GM06990 (cell line): ENCODE data around the gene PPTC7.

Experiments
- DNase-seq: peaks from one replicate; pipeline ENCODE4 v3.0.0-alpha.2; 2011; ENCODE audit not compliant: insufficient read length; ENCODE audit errors: extremely low read depth
- H3K27me3 ChIP-seq: replicated peaks from 2 replicates; pipeline ENCODE4 v1.6.0; 2011; ENCODE audit warnings: low read length; ENCODE audit not compliant: control insufficient read depth, insufficient read depth
- H3K36me3 ChIP-seq: 2 replicates; pipeline ENCODE4 v1.5.1; 2011; ENCODE audit warnings: low read length; ENCODE audit not compliant: control insufficient read depth, insufficient read depth
- H3K4me3 ChIP-seq: replicated peaks from 2 replicates; pipeline ENCODE4 v1.5.1; 2011; ENCODE audit warnings: low read depth, mild to moderate bottlenecking, control low read depth, low read length
- TF ChIP-seq, protein P1 (sequence below): IDR thresholded peaks from 2 replicates; pipeline ENCODE4 v1.5.1; 2011; ENCODE audit warnings: low read length, control low read depth, mild to moderate bottlenecking, inconsistent platforms; ENCODE audit not compliant: insufficient read depth, poor library complexity, severe bottlenecking

PPTC7 gene

DNA sequence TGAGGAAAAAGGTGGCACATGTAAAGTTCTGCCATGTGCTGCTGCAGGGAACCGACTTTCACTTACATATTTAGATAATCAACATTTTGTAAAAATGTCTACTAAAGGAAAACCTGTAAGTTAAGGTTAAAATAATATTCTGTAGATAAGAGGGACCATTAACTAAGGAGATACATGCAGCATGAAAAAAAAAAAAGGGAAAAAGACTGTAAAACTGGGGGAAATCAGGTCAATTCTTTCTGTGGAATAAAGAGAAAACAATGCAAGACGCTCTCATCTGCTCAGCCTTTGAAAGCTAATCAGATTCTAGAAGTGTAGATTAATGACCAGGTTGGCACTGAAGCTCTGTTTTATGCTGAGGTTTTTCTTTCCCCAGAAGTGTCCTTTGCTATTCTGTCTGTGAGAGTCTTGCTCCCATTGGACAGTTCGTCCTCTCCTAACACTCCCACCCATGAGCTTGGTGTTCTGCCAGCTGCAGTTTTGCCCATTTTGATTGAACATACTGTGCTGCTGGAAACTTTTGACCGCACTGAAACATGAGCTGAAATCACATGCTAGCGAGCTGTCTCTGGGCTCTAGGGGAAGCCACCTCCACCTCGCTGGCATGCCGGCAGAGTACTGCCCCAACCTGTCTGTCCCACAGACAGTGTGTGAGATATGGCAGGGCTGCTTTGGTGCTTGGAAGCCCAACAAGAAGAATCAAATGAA is 39.7 kb downstream of the PPTC7 start:
- H3K4me3 ChIP-seq, result no peak overlapping the region

DNA sequence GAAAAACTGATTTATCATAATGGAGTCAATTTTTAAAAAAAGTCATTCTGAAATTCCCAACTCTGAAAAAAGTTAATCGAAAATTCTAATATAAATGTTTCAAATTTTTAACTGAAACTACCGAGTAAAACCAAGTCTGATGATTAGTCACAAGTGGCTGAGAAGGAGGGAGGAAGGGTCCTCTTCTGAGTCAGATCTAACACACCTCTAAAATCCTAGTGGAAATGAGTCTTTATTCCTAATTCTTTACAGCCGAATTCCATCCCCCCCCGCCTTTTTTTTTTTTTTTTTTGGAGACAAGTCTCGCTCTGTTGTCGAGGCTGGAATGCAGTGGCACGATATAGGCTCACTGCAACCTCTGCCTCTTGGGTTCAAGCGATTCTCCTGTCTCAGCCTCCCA is 43.1 kb downstream of the PPTC7 start:
- no peak for DNase-seq
- no peak overlapping the region for H3K4me3 ChIP-seq
- TF ChIP-seq, protein P1, sequence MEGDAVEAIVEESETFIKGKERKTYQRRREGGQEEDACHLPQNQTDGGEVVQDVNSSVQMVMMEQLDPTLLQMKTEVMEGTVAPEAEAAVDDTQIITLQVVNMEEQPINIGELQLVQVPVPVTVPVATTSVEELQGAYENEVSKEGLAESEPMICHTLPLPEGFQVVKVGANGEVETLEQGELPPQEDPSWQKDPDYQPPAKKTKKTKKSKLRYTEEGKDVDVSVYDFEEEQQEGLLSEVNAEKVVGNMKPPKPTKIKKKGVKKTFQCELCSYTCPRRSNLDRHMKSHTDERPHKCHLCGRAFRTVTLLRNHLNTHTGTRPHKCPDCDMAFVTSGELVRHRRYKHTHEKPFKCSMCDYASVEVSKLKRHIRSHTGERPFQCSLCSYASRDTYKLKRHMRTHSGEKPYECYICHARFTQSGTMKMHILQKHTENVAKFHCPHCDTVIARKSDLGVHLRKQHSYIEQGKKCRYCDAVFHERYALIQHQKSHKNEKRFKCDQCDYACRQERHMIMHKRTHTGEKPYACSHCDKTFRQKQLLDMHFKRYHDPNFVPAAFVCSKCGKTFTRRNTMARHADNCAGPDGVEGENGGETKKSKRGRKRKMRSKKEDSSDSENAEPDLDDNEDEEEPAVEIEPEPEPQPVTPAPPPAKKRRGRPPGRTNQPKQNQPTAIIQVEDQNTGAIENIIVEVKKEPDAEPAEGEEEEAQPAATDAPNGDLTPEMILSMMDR, result no peak
- H3K27me3 ChIP-seq, result no peaks in the 10 kb centered on the region
- H3K36me3 ChIP-seq, result peaks cover 12% of the 10 kb centered on the region

More for the DNA sequence above, 39.7 kb downstream of the PPTC7 start:
- no peak for DNase-seq
- Histone ChIP-seq H3K27me3 (no peaks in the 10 kb centered on the region), H3K36me3 (peaks cover 6% of the 10 kb centered on the region)
- TF ChIP-seq, protein P1, result no peak

DNA sequence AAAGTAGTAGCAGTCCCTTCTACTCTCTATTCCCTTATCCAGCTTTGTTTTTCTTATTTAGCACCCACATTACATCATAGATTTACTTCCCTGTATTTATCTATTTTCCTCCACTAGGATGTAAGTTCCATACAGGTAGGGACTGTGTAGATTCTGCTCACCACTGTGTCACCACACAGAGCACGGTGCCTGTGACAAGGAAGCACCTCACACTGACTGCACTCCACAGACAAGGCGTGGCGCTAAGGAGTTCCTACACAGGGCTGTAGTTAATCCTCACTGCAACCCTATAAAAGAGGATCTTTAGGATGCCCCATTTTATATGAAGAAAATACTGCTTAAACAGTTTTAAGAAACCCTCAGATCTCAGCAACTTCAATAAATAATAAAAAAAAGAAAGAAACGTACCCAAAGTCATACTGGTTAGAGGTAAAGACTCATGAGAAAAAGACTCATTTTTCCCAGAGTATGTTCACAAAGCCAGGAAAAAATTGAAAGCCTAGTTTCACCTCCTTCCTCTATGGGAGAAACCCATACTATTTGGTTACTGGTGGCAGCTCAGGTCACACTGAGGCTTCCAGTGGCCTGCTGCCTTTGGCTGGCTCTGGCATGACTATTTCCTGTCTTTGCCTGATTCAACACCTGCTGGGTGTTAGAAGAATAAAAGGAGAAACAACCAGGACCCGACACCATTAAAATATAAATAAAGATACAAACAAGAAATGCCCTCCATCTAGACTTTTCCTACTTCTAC is 44.1 kb downstream of the PPTC7 start:
- H3K4me3 ChIP-seq, result no peak overlapping the region
- peaks cover 12% of the 10 kb centered on the region for H3K36me3 ChIP-seq
- TF ChIP-seq, protein P1, result no peak
- DNase-seq, result no peak
- no peaks in the 10 kb centered on the region for H3K27me3 ChIP-seq

DNA sequence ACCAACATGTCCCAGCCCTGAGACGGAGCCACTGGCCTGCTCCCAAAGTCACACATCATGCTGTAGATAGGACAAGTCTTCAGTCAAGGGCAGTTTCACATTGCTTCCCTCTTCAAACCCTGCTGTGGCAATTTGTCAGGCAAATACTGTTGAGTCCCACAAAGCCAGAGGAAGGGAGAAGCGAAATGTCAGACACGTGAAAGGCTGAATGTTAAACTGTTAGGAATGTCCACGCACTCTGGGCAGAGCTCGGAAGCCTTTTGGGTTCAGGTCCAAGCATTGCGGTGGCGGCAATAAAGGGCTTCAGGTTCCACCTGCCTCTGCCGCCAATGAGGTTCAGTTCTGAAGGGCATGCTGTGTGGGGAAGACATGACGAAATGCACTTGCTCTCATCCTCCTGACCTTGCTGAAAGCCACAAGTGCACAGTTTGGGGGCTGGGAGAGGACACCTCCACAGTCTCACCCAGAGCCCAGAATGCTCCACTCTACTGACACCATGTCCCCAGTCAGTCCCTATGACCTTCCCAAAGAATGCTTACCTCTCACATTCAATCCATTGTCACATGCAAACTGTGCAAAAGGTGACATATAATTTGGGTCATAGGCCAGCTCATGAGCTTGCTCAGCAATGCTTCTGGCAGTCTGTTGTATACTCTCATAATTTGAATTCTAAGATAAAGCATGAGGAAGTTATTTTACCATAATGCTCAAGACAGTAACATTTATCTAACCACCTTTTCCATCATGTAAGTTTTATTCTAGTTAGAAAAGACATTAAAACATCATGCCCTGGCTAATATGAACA is 45.3 kb downstream of the PPTC7 start:
- no peak overlapping the region for H3K4me3 ChIP-seq
- DNase-seq, result no peak
- H3K27me3 ChIP-seq, result no peaks in the 10 kb centered on the region
- TF ChIP-seq, protein P1, result no peak
- H3K36me3 ChIP-seq, result peaks cover 10% of the 10 kb centered on the region

DNA sequence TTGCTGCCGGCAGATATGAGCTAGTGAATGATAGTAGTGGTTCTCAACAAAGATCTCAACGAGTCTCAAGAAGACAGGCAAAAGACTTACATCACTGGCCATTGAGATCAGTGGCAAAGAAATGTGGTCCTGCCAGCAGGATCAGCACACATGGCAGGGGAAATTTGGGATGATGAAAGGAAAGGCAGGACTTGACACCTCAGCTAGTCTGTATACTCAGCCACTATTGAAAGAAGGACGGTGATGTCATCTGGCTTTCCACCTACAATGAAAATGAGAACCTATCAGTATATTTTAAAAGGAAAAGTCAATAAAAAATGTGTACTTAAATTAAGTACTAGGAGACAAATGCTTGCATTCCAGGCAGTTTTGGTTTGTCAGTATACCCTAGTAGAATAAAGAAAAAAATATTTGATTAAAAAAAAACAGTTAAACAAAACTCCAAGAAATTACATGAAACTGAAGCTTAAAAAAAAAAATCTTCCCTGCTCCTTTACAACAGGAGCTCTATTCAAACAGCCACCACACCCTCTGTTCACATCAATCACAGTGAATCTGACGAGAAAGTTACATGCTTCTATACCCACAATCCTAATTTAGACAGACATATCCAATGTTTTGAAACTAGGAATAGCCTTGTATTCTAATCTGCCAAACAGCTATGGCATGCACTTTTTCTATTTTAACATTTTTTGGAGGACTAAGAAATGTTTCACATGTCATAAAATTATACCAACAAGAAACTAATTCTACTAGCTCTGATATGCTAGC is 46.1 kb downstream of the PPTC7 start:
- no peak overlapping the region for H3K4me3 ChIP-seq
- no peaks in the 10 kb centered on the region for H3K27me3 ChIP-seq
- DNase-seq, result no peak
- H3K36me3 ChIP-seq, result peaks cover 10% of the 10 kb centered on the region
- TF ChIP-seq, protein P1, result no peak
